LNCaP clone FGC (cell line): ENCODE data around the gene IL16.

Experiments
- DNase-seq: peaks from one replicate; pipeline ENCODE4 v3.0.0-alpha.2; 2011; ENCODE audit warnings: low read depth
- H3K4me3 ChIP-seq: 2 replicates; pipeline ENCODE4 v1.5.1; 2011; ENCODE audit warnings: mild to moderate bottlenecking, low read depth, low read length, control low read depth
- CTCF ChIP-seq: IDR thresholded peaks from 2 replicates; pipeline ENCODE4 v1.5.1; 2012; ENCODE audit warnings: mild to moderate bottlenecking; ENCODE audit not compliant: control insufficient read depth, insufficient read depth; ENCODE audit errors: extremely low read depth

The IL16 gene

GRCh38 chr15:81216422-81216821 is 19.7 kb downstream of the IL16 start:
- H3K4me3 ChIP-seq: no peak overlapping the region
- no peak for TF ChIP-seq CTCF
- no peak for DNase-seq

GRCh38 chr15:81221449-81221848 is 24.8 kb downstream of the IL16 start:
- no peak for DNase-seq
- H3K4me3 ChIP-seq: no peak overlapping the region
- TF ChIP-seq CTCF: no peak

- H3K4me3 ChIP-seq: no peak overlapping the region
- DNase-seq: no peak
- no peak for TF ChIP-seq CTCF
Observed at GRCh38 chr15:81222007-81222406, 25.3 kb downstream of the IL16 start.

GRCh38 chr15:81223346-81223971 is 26.8 kb downstream of the IL16 start:
- DNase-seq: no peak
- no peak for TF ChIP-seq CTCF
- no peak overlapping the region for H3K4me3 ChIP-seq

- no peak for TF ChIP-seq CTCF
- DNase-seq: no peak
- no peak overlapping the region for H3K4me3 ChIP-seq
Observed at GRCh38 chr15:81224232-81224631, 27.6 kb downstream of the IL16 start.

- no peak overlapping the region for H3K4me3 ChIP-seq
- no peak for DNase-seq
- TF ChIP-seq CTCF: no peak
Observed at GRCh38 chr15:81225161-81225671, 28.5 kb downstream of the IL16 start.

GRCh38 chr15:81227716-81228115 is 31.0 kb downstream of the IL16 start:
- DNase-seq: no peak
- no peak overlapping the region for H3K4me3 ChIP-seq
- no peak for TF ChIP-seq CTCF
